ENCODE data around the gene KIAA1191. TPM values are rescaled to one million over a fixed set of nuclear protein-coding genes. Genes with fewer than 3 reads are reported as not detected.
"Not testable (repeated sequence)": the region's sequence is repeated elsewhere in the genome, so short reads cannot be mapped to it uniquely, and the experiment has no call there.

Gene KIAA1191
- total and polyA plus RNA-seq, 2 of the 8 experiments (the other 6 are each of a cell fraction or from before 2014, with no cell fraction given) = 86.4 to 88.0 TPM

- H4K5ac ChIP-seq (ENCODE audit: insufficient read length, low read depth, low read length); H3K4ac ChIP-seq (replicated peaks; ENCODE audit: insufficient read length, low read depth, low read length); H2BK120ac ChIP-seq (replicated peaks; ENCODE audit: low read depth, low read length); H3K4me1 ChIP-seq (replicated peaks in 1 of 4; ENCODE audit: control insufficient read depth in 3 of 4, insufficient read depth in 4 of 4, low read length in 3 of 4); FAIRE-seq; H4K8ac ChIP-seq (ENCODE audit: extremely low read depth, insufficient read depth, low read length); H3K18ac ChIP-seq (ENCODE audit: extremely low read depth, low read length); H3K27ac ChIP-seq (ENCODE audit: low read depth, low read length); H4K20me1 ChIP-seq (replicated peaks in 1 of 2; ENCODE audit: control insufficient read depth in 1 of 2, insufficient read depth in 2 of 2, low read length in 2 of 2); H3K14ac ChIP-seq (ENCODE audit: insufficient read length); H3K56ac ChIP-seq (replicated peaks; ENCODE audit: insufficient read length, low read depth, low read length); H3K79me2 ChIP-seq (ENCODE audit: control insufficient read depth in 1 of 2, insufficient read depth in 2 of 2, low read length in 2 of 2); H3K4me2 ChIP-seq (ENCODE audit: insufficient read depth in 1 of 2, low read depth in 2 of 2, low read length in 2 of 2); H3K23me2 ChIP-seq (ENCODE audit: low read depth, low read length); H3K79me1 ChIP-seq (ENCODE audit: low read depth, low read length); CTCF ChIA-PET (ENCODE audit: partially characterized antibody); H3K36me3 ChIP-seq (ENCODE audit: control insufficient read depth in 2 of 4, insufficient read depth in 4 of 4, low read length in 3 of 4); H2AFZ ChIP-seq (ENCODE audit: low read length); H3K4me3 ChIP-seq (ENCODE audit: extremely low read depth in 1 of 4, insufficient read depth in 2 of 4, low read depth in 3 of 4, low read length in 4 of 4); H2BK15ac ChIP-seq (ENCODE audit: low read length); H2BK5ac ChIP-seq (ENCODE audit: low read depth, low read length); POLR2A ChIA-PET (ENCODE audit: partially characterized antibody); H3K9ac ChIP-seq (replicated peaks in 1 of 4; ENCODE audit: extremely low read depth in 1 of 4, low read depth in 3 of 4, low read length in 3 of 4); DNase-seq (ENCODE audit: low read depth in 1 of 2, low spot score in 2 of 2); H3K27me3 ChIP-seq (replicated peaks in 1 of 4; ENCODE audit: control insufficient read depth in 3 of 4, extremely low read depth in 1 of 4, insufficient read depth in 3 of 4, low read length in 3 of 4); H2BK20ac ChIP-seq (ENCODE audit: low read length); H2BK12ac ChIP-seq (ENCODE audit: low read depth, low read length); H2AK5ac ChIP-seq (ENCODE audit: low read depth, low read length); H4K91ac ChIP-seq (replicated peaks; ENCODE audit: insufficient read length, low read length); H3K23ac ChIP-seq (ENCODE audit: insufficient read length): not testable (repeated sequence)
- peaks cover 6 to 13% of the 10 kb centered on the region in 2 experiments; a peak in 2 of 4 replicates for H3K9me3 ChIP-seq (ENCODE audit: insufficient read depth in 2 of 2, low read depth in 1 of 2, low read length in 1 of 2)
- no CpG with 5 or more reads among the region's 31 CpGs for WGBS, 2 experiments (ENCODE audit: extremely low coverage in 1 of 2, insufficient coverage in 1 of 2, insufficient read length in 1 of 2, insufficient replicate concordance in 2 of 2, low coverage in 1 of 2, low lambda C conversion rate in 2 of 2, missing lambda C conversion rate in 1 of 2)
Observed at GRCh38 chr5:176305356-176305755, 56.2 kb downstream of the KIAA1191 start.

MicroRNA genes within 50 kb of the gene (microRNA counts, 767-probe panel; counts per million panel counts)
- microRNA hsa-miR-1271-5p = 879 counts per million, percentile 95 among the panel's probes with 10 or more counts

Small RNA genes lying within 50 kb of the gene (microRNA-seq; reads per million reads assigned to microRNA genes)
- 0.69 to 0.81 reads per million in 2 experiments for gene MIR1271 (ENCODE audit: borderline microRNAs expressed in 2 of 2, borderline number of aligned reads in 2 of 2, borderline replicate concordance in 1 of 2)

Small RNA genes lying within 50 kb of the gene (small RNA-seq; reads per million reads assigned to genes)
- 22.8 reads per million, percentile 93 among the genes with 10 or more reads in this experiment for gene MIR1271 (ENCODE audit: insufficient read depth)

Other genes starting within 250 kb of the KIAA1191 start
- 16.6 and 21.2 TPM in 2 replicates for gene SIMC1, start 123.3 kb downstream of the KIAA1191 start, total RNA-seq (2021; fragmentation: NEBNext Ultra II Directional; extraction: Animal tissue kit (Norgen Biotek cat#: 25700))
- gene SIMC1, start 123.3 kb downstream of the KIAA1191 start, polyA plus RNA-seq (2011; rRNA removed) = 11.3 and 12.3 TPM in 2 replicates
- 6.7 and 7.4 TPM in 2 replicates for gene ARL10, start 3.7 kb upstream of the KIAA1191 start, total RNA-seq (2021; fragmentation: NEBNext Ultra II Directional; extraction: Animal tissue kit (Norgen Biotek cat#: 25700))
- gene ARL10, start 3.7 kb upstream of the KIAA1191 start, polyA plus RNA-seq (2011; rRNA removed) = 3.1 and 3.6 TPM in 2 replicates
- 65.2 and 65.9 TPM in 2 replicates for gene NOP16, start 26.8 kb upstream of the KIAA1191 start, total RNA-seq (2021; fragmentation: NEBNext Ultra II Directional; extraction: Animal tissue kit (Norgen Biotek cat#: 25700))
- gene NOP16, start 26.8 kb upstream of the KIAA1191 start, polyA plus RNA-seq (2011; rRNA removed) = 46.9 and 49.7 TPM in 2 replicates
- 95.5 and 104 TPM in 2 replicates for gene HIGD2A, start 27.0 kb upstream of the KIAA1191 start, total RNA-seq (2021; fragmentation: NEBNext Ultra II Directional; extraction: Animal tissue kit (Norgen Biotek cat#: 25700))
- 264 and 314 TPM in 2 replicates for gene HIGD2A, start 27.0 kb upstream of the KIAA1191 start, polyA plus RNA-seq (2011; rRNA removed)
- gene CLTB, start 54.8 kb upstream of the KIAA1191 start, total RNA-seq (2021; fragmentation: NEBNext Ultra II Directional; extraction: Animal tissue kit (Norgen Biotek cat#: 25700)) = 25.9 and 29.2 TPM in 2 replicates
- 34.9 and 47.7 TPM in 2 replicates for gene CLTB, start 54.8 kb upstream of the KIAA1191 start, polyA plus RNA-seq (2011; rRNA removed)
- 35.8 and 36.2 TPM in 2 replicates for gene FAF2, start 86.6 kb upstream of the KIAA1191 start, total RNA-seq (2021; fragmentation: NEBNext Ultra II Directional; extraction: Animal tissue kit (Norgen Biotek cat#: 25700))
- 14.1 and 20.8 TPM in 2 replicates for gene FAF2, start 86.6 kb upstream of the KIAA1191 start, polyA plus RNA-seq (2011; rRNA removed)
- gene RNF44, start 175.6 kb upstream of the KIAA1191 start, total RNA-seq (2021; fragmentation: NEBNext Ultra II Directional; extraction: Animal tissue kit (Norgen Biotek cat#: 25700)) = 164 and 178 TPM in 2 replicates
- 54.7 and 109 TPM in 2 replicates for gene RNF44, start 175.6 kb upstream of the KIAA1191 start, polyA plus RNA-seq (2011; rRNA removed)
- gene CDHR2, start 187.6 kb upstream of the KIAA1191 start, total RNA-seq (2021; fragmentation: NEBNext Ultra II Directional; extraction: Animal tissue kit (Norgen Biotek cat#: 25700)) = 0.43 and 0.69 TPM in 2 replicates
- gene CDHR2, start 187.6 kb upstream of the KIAA1191 start, polyA plus RNA-seq (2011; rRNA removed) = 0.02 and 0.06 TPM in 2 replicates
- gene GPRIN1, start 248.4 kb upstream of the KIAA1191 start, total RNA-seq (2021; fragmentation: NEBNext Ultra II Directional; extraction: Animal tissue kit (Norgen Biotek cat#: 25700)) = 12.0 and 12.8 TPM in 2 replicates
- 3.3 TPM in 2 replicates for gene GPRIN1, start 248.4 kb upstream of the KIAA1191 start, polyA plus RNA-seq (2011; rRNA removed)